Prostate gland (tissue), 2 donors: ENCODE data around the gene LY6G5C.

ENCODE experiments used
- POLR2AphosphoS5 ChIP-seq: sonication (generic); formaldehyde crosslinking; IDR thresholded peaks from one replicate; pipeline ENCODE4 v1.6.1; 2017; ENCODE audit warnings: antibody characterized with exemption
- TF ChIP-seq, protein P1 (sequence below), 4 experiments: fragments of 200-600 bp in 2 of 4; fragments of 450-650 bp in 2 of 4; sonication (generic) in 2 of 4; IDR thresholded peaks; 1 replicate in 3 of 4; 2 replicates in 1 of 4; pipeline ENCODE4 v1.5.1; 2016 to 2019; ENCODE audit warnings: antibody characterized with exemption in 4 of 4, mild to moderate bottlenecking in 2 of 4, moderate library complexity in 2 of 4

DNA sequence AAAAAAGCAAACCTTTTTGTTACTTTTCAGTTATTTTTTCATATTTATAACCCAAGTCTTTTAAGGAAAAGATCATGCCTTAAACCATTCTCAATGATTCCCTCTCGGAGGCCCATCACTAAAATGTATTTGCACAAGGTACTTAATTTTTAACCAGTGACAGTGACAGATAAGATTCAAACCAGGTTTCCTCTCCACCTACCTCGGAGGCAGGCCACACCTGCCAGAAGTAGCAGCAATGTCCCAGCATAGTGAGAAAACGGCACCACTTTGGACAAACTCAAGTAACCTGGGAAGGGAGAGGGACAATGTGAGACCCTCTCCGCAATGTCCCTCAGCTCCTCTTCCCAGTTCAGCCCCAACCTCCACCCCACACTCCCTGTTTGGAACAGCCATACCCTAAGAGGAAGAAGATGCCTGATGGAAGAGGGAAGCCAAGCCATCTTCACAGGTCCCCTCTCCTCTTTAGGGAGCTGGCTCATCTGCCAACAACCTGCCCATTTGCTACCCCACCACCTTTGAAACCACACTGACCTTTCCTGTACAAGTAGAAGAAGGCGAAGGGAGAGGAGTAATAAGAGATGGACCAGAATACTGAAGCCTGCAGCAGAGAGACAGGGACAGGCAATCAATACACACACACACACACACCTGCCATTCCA is 20.0 kb upstream of the LY6G5C start:
- TF ChIP-seq, protein P1, sequence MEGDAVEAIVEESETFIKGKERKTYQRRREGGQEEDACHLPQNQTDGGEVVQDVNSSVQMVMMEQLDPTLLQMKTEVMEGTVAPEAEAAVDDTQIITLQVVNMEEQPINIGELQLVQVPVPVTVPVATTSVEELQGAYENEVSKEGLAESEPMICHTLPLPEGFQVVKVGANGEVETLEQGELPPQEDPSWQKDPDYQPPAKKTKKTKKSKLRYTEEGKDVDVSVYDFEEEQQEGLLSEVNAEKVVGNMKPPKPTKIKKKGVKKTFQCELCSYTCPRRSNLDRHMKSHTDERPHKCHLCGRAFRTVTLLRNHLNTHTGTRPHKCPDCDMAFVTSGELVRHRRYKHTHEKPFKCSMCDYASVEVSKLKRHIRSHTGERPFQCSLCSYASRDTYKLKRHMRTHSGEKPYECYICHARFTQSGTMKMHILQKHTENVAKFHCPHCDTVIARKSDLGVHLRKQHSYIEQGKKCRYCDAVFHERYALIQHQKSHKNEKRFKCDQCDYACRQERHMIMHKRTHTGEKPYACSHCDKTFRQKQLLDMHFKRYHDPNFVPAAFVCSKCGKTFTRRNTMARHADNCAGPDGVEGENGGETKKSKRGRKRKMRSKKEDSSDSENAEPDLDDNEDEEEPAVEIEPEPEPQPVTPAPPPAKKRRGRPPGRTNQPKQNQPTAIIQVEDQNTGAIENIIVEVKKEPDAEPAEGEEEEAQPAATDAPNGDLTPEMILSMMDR (IDR thresholded peaks at IDR 0.05): no peak
- no peak for TF ChIP-seq POLR2AphosphoS5
